GM20000 (cell line): ENCODE measurements around the gene CPPED1.
A peak's percentile ranks its signal among the peaks of the same experiment; 100 is the strongest.

ENCODE experiments used
- DNase-seq: peaks from one replicate; pipeline ENCODE4 v3.0.0; 2012; ENCODE audit warnings: low spot score
- CTCF ChIP-seq: IDR thresholded peaks from 2 replicates; pipeline ENCODE4 v1.5.1; 2012; ENCODE audit warnings: mild to moderate bottlenecking, control low read depth; ENCODE audit errors: extremely low read depth, missing control alignments

The CPPED1 gene

DNA sequence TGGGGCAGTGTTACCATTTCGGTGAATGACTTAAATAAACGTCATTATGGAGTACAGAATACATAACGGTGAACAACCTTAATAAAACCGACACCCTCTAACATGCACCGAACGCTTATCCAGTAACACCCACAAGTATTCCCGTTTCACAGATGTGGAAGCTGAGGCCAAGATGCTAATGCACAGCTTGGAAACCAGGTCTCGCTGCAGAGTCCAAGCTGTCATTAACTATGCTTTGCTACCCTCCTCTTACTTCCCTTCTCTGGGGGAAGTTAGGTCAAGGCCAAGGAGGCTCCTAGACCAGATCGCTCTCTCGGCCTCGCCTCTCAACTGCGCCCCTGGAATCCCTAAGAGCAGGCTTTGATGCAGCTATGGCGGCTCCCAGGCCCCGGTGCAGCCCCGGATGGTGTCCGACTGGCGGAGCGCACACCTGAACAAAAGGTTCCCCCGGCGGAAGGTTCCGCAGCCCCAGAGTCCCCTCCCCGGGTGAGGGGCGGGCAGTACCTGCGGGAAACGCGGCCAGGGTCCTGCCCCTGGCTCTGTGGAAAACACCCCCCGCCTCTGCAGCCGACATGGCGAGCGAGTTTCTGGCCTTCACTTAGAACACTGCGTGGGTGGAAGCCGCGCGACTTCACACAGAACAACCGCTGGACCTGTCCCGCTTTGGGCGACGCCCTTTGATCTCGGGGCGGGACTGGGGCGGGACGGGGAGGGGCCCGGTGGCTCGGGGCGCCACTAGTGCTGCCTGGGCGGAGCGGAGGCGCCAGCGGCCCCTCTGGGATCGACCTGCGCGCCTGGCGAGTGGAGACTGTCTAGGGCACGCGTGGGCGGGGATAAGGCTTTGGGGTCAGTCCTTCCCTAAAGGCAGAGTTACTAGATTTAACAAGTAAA, at the start of gene CPPED1:
Gene CPPED1, minus strand, starts transcription at position 685 of the 891 bp plus-strand sequence. Its CDS starts 111 bp downstream, at position 574.
- no peak for TF ChIP-seq CTCF
- peak; percentile 89 for DNase-seq

- DNase-seq, result no peak
- no peak for TF ChIP-seq CTCF
Observed at GRCh38 chr16:12850186-12850585, 46.5 kb upstream of the CPPED1 start.

GRCh38 chr16:12846592-12846991, 42.9 kb upstream of the CPPED1 start:
- DNase-seq, result no peak
- no peak for TF ChIP-seq CTCF

GRCh38 chr16:12845282-12845681, 41.6 kb upstream of the CPPED1 start:
- no peak for DNase-seq
- no peak for TF ChIP-seq CTCF

- DNase-seq, result no peak
- no peak for TF ChIP-seq CTCF
Observed at GRCh38 chr16:12837756-12838155, 34.1 kb upstream of the CPPED1 start.

- no peak for TF ChIP-seq CTCF
Observed at GRCh38 chr16:12837291-12837690, 33.6 kb upstream of the CPPED1 start.

DNA sequence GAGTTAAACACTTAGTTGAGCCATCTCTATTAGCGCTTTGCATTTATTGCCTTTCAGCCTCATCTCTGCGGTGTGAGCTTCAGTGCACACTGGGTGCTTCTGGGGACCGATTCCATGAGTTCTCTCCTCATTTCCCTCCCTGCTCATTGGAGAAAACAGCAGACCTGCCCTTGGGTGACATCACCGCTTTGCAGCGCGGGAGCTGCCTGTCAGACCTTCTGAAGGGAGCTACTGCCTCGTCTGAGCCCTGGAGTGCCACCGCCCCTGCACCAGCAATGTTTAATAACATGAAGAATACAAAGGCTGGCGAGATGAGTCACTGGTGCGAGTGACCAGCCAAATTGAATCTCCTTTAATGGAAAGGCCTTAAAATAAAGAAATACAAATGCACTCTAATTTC, 30.2 kb upstream of the CPPED1 start:
- no peak for DNase-seq
- TF ChIP-seq CTCF, result no peak

More at GRCh38 chr16:12837291-12837690, 33.6 kb upstream of the CPPED1 start:
- DNase-seq, result no peak
